ENCODE results near the gene BDH1.

- TF ChIP-seq POLR2A (IDR thresholded peaks at IDR 0.05) (peak in 2 of 4 donors; percentile 52 to 60), CTCF (IDR thresholded peaks at IDR 0.05) (peak; percentile 30 to 55 (median 38))
Observed at GRCh38 chr3:197554562-197555280, 1.0 kb downstream of the BDH1 start.

All from esophagus squamous epithelium (tissue), 4 donors.